K562 (cell line): Measurements from ENCODE around the gene OGT. TPM values are rescaled to one million over a fixed set of nuclear protein-coding genes. Genes with fewer than 3 reads are reported as not detected.

Source experiments
- ATAC-seq: fragments of 200-7000 bp; cut with Tn5 transposase; 3 replicates; pipeline ENCODE4 v1.9.1; 2020; ENCODE audit warnings: moderate library complexity
- BruUV-seq: library from RNA; stranded (reverse); fragments of 400-500 nt; replicated peaks from 2 replicates; lab custom pipeline; 2021; lab: Mats Ljungman, UMichigan
- CTCF ChIA-PET: fragments of 300-600 bp; formaldehyde crosslinking; extraction: SDS; loops from one replicate; lab custom pipeline; 2021; ENCODE audit warnings: low intra/inter-chr PET ratio; lab: Yijun Ruan, JAX
- POLR2A ChIA-PET: fragments of 300-600, 350-650 bp; sonication (Branson Sonifier 250); formaldehyde crosslinking; extraction: SDS; loops from one replicate; lab custom pipeline; 2021; ENCODE audit warnings: antibody characterized with exemption, inconsistent platforms; lab: Yijun Ruan, JAX
- DNase-seq, 4 experiments: peaks; one replicate each; pipeline versions ENCODE4 v3.0.0 to v3.0.0-alpha.2; 2011 to 2018; ENCODE audit warnings: low spot score in 3 of 4, mixed read lengths in 3 of 4; ENCODE audit errors: extremely low read depth in 1 of 4
- FAIRE-seq: peaks from 2 replicates; lab custom pipeline; 2011; peaks lifted over from hg19 to GRCh38; lab: Jason Lieb, UNC
- H2AFZ ChIP-seq: 2 replicates; pipeline ENCODE4 v1.6.0; 2011; ENCODE audit warnings: low read depth, low read length, control low read depth, inconsistent platforms
- H3K27ac ChIP-seq: fragments of 200-600 bp; 3 replicates; pipeline ENCODE4 v1.8.0; 2011; ENCODE audit warnings: low read depth, mild to moderate bottlenecking, control low read depth, inconsistent platforms, low read length, moderate library complexity, mixed read lengths; ENCODE audit errors: extremely low read depth
- H3K27me3 ChIP-seq, 2 experiments: fragments of 300-600 bp in 1 of 2; 2 replicates in 1 of 2; 3 replicates in 1 of 2; pipeline versions ENCODE4 v1.6.0 to v1.8.0; 2011; ENCODE audit warnings: inconsistent platforms in 2 of 2, low read length in 2 of 2, mild to moderate bottlenecking in 1 of 2, mixed read lengths in 1 of 2, moderate library complexity in 1 of 2; ENCODE audit not compliant: control insufficient read depth in 2 of 2, insufficient read depth in 2 of 2
- H3K36me3 ChIP-seq: fragments of 300-600 bp; 3 replicates; pipeline ENCODE4 v1.8.0; 2011; ENCODE audit warnings: mild to moderate bottlenecking, low read length, inconsistent platforms; ENCODE audit not compliant: control insufficient read depth, insufficient read depth
- H3K4me1 ChIP-seq, 2 experiments: fragments of 200-600 bp in 1 of 2; replicated peaks in 1 of 2; 2 replicates in 1 of 2; 3 replicates in 1 of 2; pipeline versions ENCODE4 v1.5.1 to v1.8.0; 2011; ENCODE audit warnings: inconsistent platforms in 2 of 2, low read length in 2 of 2, mild to moderate bottlenecking in 1 of 2, mixed read lengths in 1 of 2, moderate library complexity in 1 of 2; ENCODE audit not compliant: control insufficient read depth in 2 of 2, insufficient read depth in 2 of 2
- H3K4me2 ChIP-seq: 2 replicates; pipeline ENCODE4 v1.6.1; 2011; ENCODE audit warnings: low read length, control low read depth, inconsistent platforms, mixed read lengths; ENCODE audit not compliant: insufficient read depth
- H3K4me3 ChIP-seq: fragments of 200-600 bp; sonication (generic), shearing (Covaris generic); 2 replicates; pipeline ENCODE4 v1.5.1; 2016; ENCODE audit warnings: control low read depth, inconsistent platforms
- H3K79me2 ChIP-seq: fragments of 200-600 bp; 3 replicates; pipeline ENCODE4 v1.8.0; 2011; ENCODE audit warnings: low read length, inconsistent platforms; ENCODE audit not compliant: control insufficient read depth, insufficient read depth
- H3K9ac ChIP-seq, 2 experiments: 2 replicates each; pipeline versions ENCODE4 v1.6.0 to v1.6.1; 2011; ENCODE audit warnings: low read depth in 2 of 2, low read length in 2 of 2, control low read depth in 1 of 2, inconsistent platforms in 1 of 2, mild to moderate bottlenecking in 1 of 2, mixed read lengths in 1 of 2; ENCODE audit not compliant: insufficient read depth in 1 of 2
- H3K9me1 ChIP-seq: one replicate; pipeline ENCODE4 v1.6.0; 2011; ENCODE audit warnings: inconsistent platforms, mild to moderate bottlenecking, low read length, moderate library complexity; ENCODE audit not compliant: control insufficient read depth, insufficient read depth
- H3K9me3 ChIP-seq: replicated peaks from 2 replicates; pipeline ENCODE4 v1.5.1; 2011; ENCODE audit warnings: low read depth, low read length, inconsistent platforms; ENCODE audit not compliant: control insufficient read depth, insufficient read depth
- H4K20me1 ChIP-seq: replicated peaks from 2 replicates; pipeline ENCODE4 v1.6.1; 2011; ENCODE audit warnings: low read length, inconsistent platforms, mixed read lengths; ENCODE audit not compliant: control insufficient read depth, insufficient read depth
- EP300 ChIP-seq: IDR thresholded peaks from 2 replicates; pipeline ENCODE4 v1.6.1; 2012; ENCODE audit warnings: low read length, improper control_type of control experiment
- EP400 ChIP-seq: fragments of 450-650 bp; IDR thresholded peaks from 2 replicates; pipeline ENCODE4 v1.6.1; 2017; ENCODE audit warnings: antibody characterized with exemption, mild to moderate bottlenecking, moderate library complexity
- ESRRA ChIP-seq: fragments of 450-650 bp; IDR thresholded peaks from 2 replicates; pipeline ENCODE4 v1.6.1; 2014; ENCODE audit warnings: low read depth, mild to moderate bottlenecking, moderate library complexity, borderline replicate concordance
- HNRNPL ChIP-seq: fragments of 200-400 bp; formaldehyde crosslinking; IDR thresholded peaks from 2 replicates; pipeline ENCODE4 v1.6.1; 2017; ENCODE audit warnings: low read depth, mild to moderate bottlenecking, low read length
- JUNB ChIP-seq: fragments of 450-650 bp; formaldehyde crosslinking; conservative IDR thresholded peaks from 2 replicates; pipeline ENCODE4 v1.4.0; 2020; ENCODE audit warnings: mild to moderate bottlenecking
- MCM5 ChIP-seq: fragments of 450-650 bp; IDR thresholded peaks from 2 replicates; pipeline ENCODE4 v1.6.1; 2016; ENCODE audit warnings: low read depth
- MED1 ChIP-seq: sonication (generic); formaldehyde crosslinking; IDR thresholded peaks from 2 replicates; pipeline ENCODE4 v1.8.1; 2023; ENCODE audit warnings: missing genetic modification reagents, borderline replicate concordance
- MEF2A ChIP-seq: IDR thresholded peaks from 2 replicates; pipeline ENCODE4 v1.6.1; 2011; ENCODE audit warnings: low read depth, mild to moderate bottlenecking, low read length, moderate library complexity; ENCODE audit not compliant: control insufficient read depth
- OTX1 ChIP-seq: fragments of 450-650 bp; formaldehyde crosslinking; IDR thresholded peaks from 2 replicates; pipeline ENCODE4 v1.4.0; 2022; ENCODE audit warnings: mild to moderate bottlenecking
- RFX7 ChIP-seq: fragments of 250-450 bp; sonication (Bioruptor Pico); IDR thresholded peaks from 2 replicates; pipeline ENCODE4 v1.5.1; 2021; ENCODE audit warnings: mild to moderate bottlenecking
- SIX5 ChIP-seq, 2 experiments: IDR thresholded peaks; 2 replicates each; pipeline ENCODE4 v1.6.1; 2011; ENCODE audit warnings: low read length in 2 of 2, borderline replicate concordance in 1 of 2, low read depth in 1 of 2, mild to moderate bottlenecking in 1 of 2, moderate library complexity in 1 of 2; ENCODE audit not compliant: insufficient read depth in 1 of 2
- ZNF12 ChIP-seq: sonication (generic); formaldehyde crosslinking; IDR thresholded peaks from 2 replicates; pipeline ENCODE4 v1.4.0; 2020; ENCODE audit warnings: mild to moderate bottlenecking, missing genetic modification reagents
- WGBS: fragments of 100-300 bp; shearing (Covaris generic); methylation state at CpG from one replicate; pipeline ENCODE4 v1.1.6; 2016; ENCODE audit warnings: low coverage, mixed read lengths; ENCODE audit not compliant: insufficient coverage; ENCODE audit errors: missing lambda C conversion rate; 5-methylcytosine and 5-hydroxymethylcytosine counted together
- in situ Hi-C: fragments of 300-500 bp; cut with MboI; formaldehyde crosslinking; loops from 4 replicates; pipeline ENCODE4 v1.15.0; 2018; ENCODE audit warnings: inconsistent platforms, mixed read lengths
- intact Hi-C: fragments of 100-400 bp; cut with micrococcal nuclease; formaldehyde crosslinking; loops from 2 replicates; pipeline ENCODE4 v1.14.2; 2022
- polyA plus RNA-seq, 8 experiments: library from polyadenylated mRNA; depleted of rRNA in 4 of 8; stranded (reverse) in 5 of 8; unstranded in 3 of 8; fragments of >200 nt; fragmentation: Nextera tagmentation in 2 of 8; fragmentation: Illumina TruSeq in 1 of 8; extraction: Ambion mirVana in 2 of 8; extraction: Trizol in 1 of 8; gene quantifications; 2 replicates each; pipeline versions ENCODE4 v1.2.1 to v1.2.3, GENCODE V29; 2011 to 2014; ENCODE audit warnings: inconsistent platforms in 1 of 8, missing spikeins in 1 of 8
- total RNA-seq, 7 experiments: library from RNA; depleted of rRNA in 6 of 7; stranded (reverse); fragments of >200 nt in 6 of 7; fragmentation: Illumina TruSeq in 2 of 7; extraction: Trizol in 2 of 7; gene quantifications; 2 replicates each; pipeline versions ENCODE4 v1.2.1 to v1.2.3, GENCODE V29; 2011 to 2021; ENCODE audit warnings: low replicate concordance in 1 of 7
- TF ChIP-seq, protein P1 (sequence below), 2 experiments: fragments of 450-650 bp in 1 of 2; sonication (generic) in 1 of 2; formaldehyde crosslinking in 1 of 2; IDR thresholded peaks in 1 of 2; conservative IDR thresholded peaks in 1 of 2; 2 replicates each; pipeline versions ENCODE4 v1.6.1 to v1.8.1; 2016 to 2023; ENCODE audit warnings: mild to moderate bottlenecking in 2 of 2, moderate library complexity in 2 of 2, inconsistent platforms in 1 of 2, missing genetic modification reagents in 1 of 2

OGT gene
- total and polyA plus RNA-seq, 9 of the 15 experiments (the other 6 are each of a cell fraction or from before 2014, with no cell fraction given): 38.9 to 347 (median 117) TPM

DNA sequence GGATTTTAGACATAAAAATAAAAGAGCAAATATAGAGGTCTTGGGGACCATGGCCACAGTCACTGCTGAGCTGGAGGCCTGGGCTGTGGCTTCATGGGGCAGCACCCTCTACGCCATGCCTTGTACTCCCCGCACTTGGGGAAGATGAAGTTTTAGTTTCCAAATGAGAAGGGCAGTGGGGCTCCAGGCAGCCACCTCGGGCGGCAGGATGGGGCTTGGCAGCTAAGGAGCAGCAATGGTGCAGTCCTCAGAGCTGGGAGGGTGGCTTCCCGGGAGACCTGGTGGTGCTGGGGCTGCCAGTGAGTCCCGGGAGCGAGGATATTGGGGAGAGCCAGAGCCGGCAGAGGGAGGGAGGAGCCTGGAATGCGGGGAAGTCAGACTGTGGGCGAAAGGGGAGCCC, 83.0 kb downstream of the OGT start:
- peaks cover 0 to 18% of the 10 kb centered on the region in 2 experiments; a peak in 2 of 5 replicates for H3K4me1 ChIP-seq

More for the DNA sequence above, 83.0 kb downstream of the OGT start:
- no peak overlapping the region for H2AFZ ChIP-seq
- TF ChIP-seq MCM5 (no peak), HNRNPL (no peak), EP400 (no peak), SIX5 (IDR thresholded peaks at IDR 0.05; ENCODE audit: borderline replicate concordance in 1 of 2, insufficient read depth in 1 of 2, low read depth in 1 of 2, low read length in 2 of 2) (no peak), JUNB (CRISPR knock-in tag) (no peak), OTX1 (CRISPR knock-in tag) (no peak), ESRRA (no peak), MED1 (no peak), RFX7 (CRISPR knock-in tag) (no peak), ZNF12 (CRISPR knock-in tag) (no peak), EP300 (no peak), MEF2A (no peak)
- TF ChIP-seq, protein P1, sequence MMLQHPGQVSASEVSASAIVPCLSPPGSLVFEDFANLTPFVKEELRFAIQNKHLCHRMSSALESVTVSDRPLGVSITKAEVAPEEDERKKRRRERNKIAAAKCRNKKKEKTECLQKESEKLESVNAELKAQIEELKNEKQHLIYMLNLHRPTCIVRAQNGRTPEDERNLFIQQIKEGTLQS (IDR thresholded peaks at IDR 0.05): no peak
- TF ChIP-seq, protein P1 (CRISPR knock-in tag; conservative IDR thresholded peaks at IDR 0.05): no peak
- H3K79me2 ChIP-seq: no peaks in the 10 kb centered on the region
- 45% methylated on average over 6 of the region's 10 CpGs for WGBS
- ATAC-seq (no peak), DNase-seq (no peak), FAIRE-seq (no peak)
- H3K9me1 ChIP-seq: no peaks in the 10 kb centered on the region
- ChIA-PET POLR2A (no interaction called here), CTCF (no interaction called here)
- peaks cover 0 to 16% of the 10 kb centered on the region in 2 experiments; a peak in 3 of 5 replicates for H3K27me3 ChIP-seq
- in situ Hi-C loops: no loop called here
- H3K9me3 ChIP-seq: no peaks in the 10 kb centered on the region
- H4K20me1 ChIP-seq: no peaks in the 10 kb centered on the region
- 0 out of 3 replicates have a peak, but pooled peaks cover 1% of the 10 kb centered on the region for H3K36me3 ChIP-seq
- H3K9ac ChIP-seq: no peak overlapping the region
- no peak overlapping the region for H3K27ac ChIP-seq
- intact Hi-C loops: no loop called here
- no TSS peak for BruUV-seq
- H3K4me2 ChIP-seq: no peak overlapping the region
- no peak overlapping the region for H3K4me3 ChIP-seq
